Adrenal gland (tissue), 12 donors: ENCODE measurements around the gene GNAT1. TPM values are rescaled to one million over a fixed set of nuclear protein-coding genes. Genes with fewer than 3 reads are reported as not detected.

Experiments used
- DNase-seq, 7 donors: peaks; one replicate each; pipeline ENCODE4 v3.0.0-alpha.2; 2019 to 2020
- H3K27ac ChIP-seq, 5 donors: fragments of 200-600 bp; sonication (generic) in 4 of 5; 1 replicate in 3 of 5; 2 replicates in 2 of 5; pipeline versions ENCODE4 v1.5.1 to v1.8.0; 2016 to 2020; ENCODE audit warnings: mild to moderate bottlenecking in 1 of 5
- H3K27me3 ChIP-seq: fragments of 200-600 bp; 2 replicates; pipeline ENCODE4 v1.8.0; 2021
- H3K36me3 ChIP-seq, 2 donors: fragments of 200-600 bp; replicated peaks in 1 of 2; 1 replicate in 1 of 2; 2 replicates in 1 of 2; pipeline versions ENCODE4 v1.5.1 to v1.8.0; 2018 to 2022
- H3K4me1 ChIP-seq, 2 donors: fragments of 200-600 bp; replicated peaks in 1 of 2; 1 replicate in 1 of 2; 2 replicates in 1 of 2; pipeline versions ENCODE4 v1.5.1 to v1.8.0; 2018 to 2021
- H3K4me3 ChIP-seq, 4 donors: fragments of 200-600 bp; sonication (generic) in 3 of 4; one replicate each; pipeline ENCODE4 v1.5.1; 2016 to 2018
- H3K9me3 ChIP-seq, 3 donors: fragments of 200-600 bp; sonication (generic) in 1 of 3; replicated peaks in 1 of 3; 1 replicate in 2 of 3; 2 replicates in 1 of 3; pipeline versions ENCODE4 v1.5.1 to v1.8.0; 2016 to 2021
- CTCF ChIP-seq, 6 experiments: fragments of 450-650 bp in 4 of 6; fragments of 200-600 bp in 2 of 6; sonication (generic) in 1 of 6; IDR thresholded peaks; 1 replicate in 5 of 6; 2 replicates in 1 of 6; pipeline versions ENCODE4 v1.5.1 to v1.8.0; 2016 to 2021; ENCODE audit warnings: antibody characterized with exemption in 6 of 6, mild to moderate bottlenecking in 2 of 6, moderate library complexity in 1 of 6
- POLR2A ChIP-seq, 2 donors: fragments of 450-650 bp; IDR thresholded peaks; one replicate each; pipeline ENCODE4 v1.6.1; 2017; ENCODE audit warnings: antibody characterized with exemption in 2 of 2, mild to moderate bottlenecking in 2 of 2, moderate library complexity in 1 of 2
- WGBS, 4 donors: extraction: QIAGEN DNeasy Blood & Tissue Kit in 2 of 4; methylation state at CpG; one replicate each; pipeline versions ENCODE4 v1.1.5 to v1.1.7; 2013 to 2017; 5-methylcytosine and 5-hydroxymethylcytosine counted together
- intact Hi-C, 2 donors: fragments of 100-400 bp; cut with DNase I; formaldehyde crosslinking; loops; one replicate each; pipeline versions ENCODE4 v1.14.1 to v1.15.0; 2022 to 2023
- polyA plus RNA-seq, 3 donors: library from polyadenylated mRNA; stranded (reverse); fragments of 200-250 nt in 2 of 3; fragments of 350-450 nt in 1 of 3; fragmentation: Illumina TruSeq in 1 of 3; extraction: RNeasy Lipid Tissue Mini Kit (QIAGEN cat#74804) in 1 of 3; gene quantifications; one replicate each; pipeline ENCODE4 v1.2.3, GENCODE V29; 2013 to 2014
- total RNA-seq, 9 donors: library from RNA; depleted of rRNA in 4 of 9; stranded (reverse); fragments of >200 nt in 4 of 9; fragments of 120-200 nt in 1 of 9; fragmentation: NEBNext Ultra II Directional in 1 of 9; extraction: Animal tissue kit (Norgen Biotek cat#: 25700) in 1 of 9; gene quantifications; one replicate each; pipeline versions ENCODE4 v1.1.0 to v1.2.4, GENCODE V29; 2013 to 2023
- donor health status: healthy with polysubstance abuse.
- donor health status: Bipolar disorder and iron deficiency.
- donor health status: DM: yes; HTN: yes; CAD: no.
- donor health status: DM: no; HTN: no; CAD: no.
- donor health status: DM: no; HTN: no; CAD: no.
- donor health status: DM: yes; HTN: yes; CAD: no.

GNAT1 gene
- total and polyA plus RNA-seq, 12 donors = not detected

GRCh38 chr3:50167069-50167840, 24.2 kb upstream of the GNAT1 start:
- no peak for DNase-seq
- Histone ChIP-seq H3K4me1 (peaks cover 14 to 24% of the 10 kb centered on the region in 2 donors), H3K27ac (peak overlapping the region in 2 of 5 donors; percentile 26 to 67), H3K9me3 (no peaks in the 10 kb centered on the region), H3K4me3 (no peak overlapping the region), H3K27me3 (no peaks in the 10 kb centered on the region), H3K36me3 (no peaks in the 10 kb centered on the region)
- intact Hi-C loops = no loop called here
- TF ChIP-seq POLR2A (IDR thresholded peaks at IDR 0.05) (no peak), CTCF (IDR thresholded peaks at IDR 0.05) (no peak)
- WGBS, 4 donors = 57 to 70% (median 66%) methylated on average over 11 to 16 of the region's 16 CpGs

GRCh38 chr3:50167841-50168209, 23.6 kb upstream of the GNAT1 start:
- H3K27ac ChIP-seq = peak overlapping the region in 1 of 5 donors; percentile 67
- 86 to 88% (median 88%) methylated on average over 7 of the region's 7 CpGs for WGBS, 4 donors
- H3K4me1 ChIP-seq = peaks cover 14 to 24% of the 10 kb centered on the region in 2 donors

GRCh38 chr3:50168388-50168787, 23.0 kb upstream of the GNAT1 start:
- H3K4me1 ChIP-seq = peaks cover 14 to 24% of the 10 kb centered on the region in 2 donors
- TF ChIP-seq POLR2A (IDR thresholded peaks at IDR 0.05) (no peak), CTCF (IDR thresholded peaks at IDR 0.05) (no peak)
- H3K9me3 ChIP-seq = no peaks in the 10 kb centered on the region
- peak overlapping the region in 2 of 5 donors; percentile 30 to 67 for H3K27ac ChIP-seq
- DNase-seq = no peak
- intact Hi-C loops = no loop called here
- H3K4me3 ChIP-seq = no peak overlapping the region
- 58 to 66% (median 62%) methylated on average over 3 to 9 of the region's 9 CpGs for WGBS, 4 donors
- H3K36me3 ChIP-seq = no peaks in the 10 kb centered on the region
- H3K27me3 ChIP-seq = no peaks in the 10 kb centered on the region

More at GRCh38 chr3:50167841-50168209, 23.6 kb upstream of the GNAT1 start:
- no peak overlapping the region for H3K4me3 ChIP-seq
- DNase-seq = no peak
- H3K27me3 ChIP-seq = no peaks in the 10 kb centered on the region
- TF ChIP-seq POLR2A (IDR thresholded peaks at IDR 0.05) (no peak), CTCF (IDR thresholded peaks at IDR 0.05) (no peak)
- H3K36me3 ChIP-seq = no peaks in the 10 kb centered on the region
- H3K9me3 ChIP-seq = no peaks in the 10 kb centered on the region
- intact Hi-C loops = no loop called here

GRCh38 chr3:50168791-50169190, 22.6 kb upstream of the GNAT1 start:
- intact Hi-C loops = no loop called here
- peak overlapping the region in 2 of 5 donors; percentile 30 to 67 for H3K27ac ChIP-seq
- H3K4me1 ChIP-seq = peaks cover 14 to 23% of the 10 kb centered on the region in 2 donors
- no peaks in the 10 kb centered on the region for H3K27me3 ChIP-seq
- no peak overlapping the region for H3K4me3 ChIP-seq
- TF ChIP-seq CTCF (IDR thresholded peaks at IDR 0.05) = no peak
- no peak for TF ChIP-seq POLR2A (IDR thresholded peaks at IDR 0.05)
- WGBS, 4 donors = 83 to 87% (median 86%) methylated on average over 4 to 6 of the region's 6 CpGs
- H3K36me3 ChIP-seq = no peaks in the 10 kb centered on the region
- DNase-seq = no peak
- H3K9me3 ChIP-seq = no peaks in the 10 kb centered on the region
